Keratinocyte (primary cell): ENCODE results near the gene ZNF362.

Source experiments
- EZH2 ChIP-seq: IDR thresholded peaks from one replicate; pipeline ENCODE4 v1.6.1; 2012; ENCODE audit warnings: inconsistent platforms, mild to moderate bottlenecking, low read length, moderate library complexity
- TF ChIP-seq, protein P1 (sequence below), 3 experiments: IDR thresholded peaks in 1 of 3; conservative IDR thresholded peaks in 1 of 3; optimal IDR thresholded peaks in 1 of 3; 2 replicates in 2 of 3; 3 replicates in 1 of 3; pipeline versions ENCODE3 to v1.5.1; 2011; ENCODE audit warnings: low read length in 3 of 3, mild to moderate bottlenecking in 3 of 3, moderate library complexity in 2 of 3, control low read depth in 1 of 3, inconsistent platforms in 1 of 3; ENCODE audit not compliant: insufficient read depth in 2 of 3; ENCODE audit errors: extremely low read depth in 1 of 3

DNA sequence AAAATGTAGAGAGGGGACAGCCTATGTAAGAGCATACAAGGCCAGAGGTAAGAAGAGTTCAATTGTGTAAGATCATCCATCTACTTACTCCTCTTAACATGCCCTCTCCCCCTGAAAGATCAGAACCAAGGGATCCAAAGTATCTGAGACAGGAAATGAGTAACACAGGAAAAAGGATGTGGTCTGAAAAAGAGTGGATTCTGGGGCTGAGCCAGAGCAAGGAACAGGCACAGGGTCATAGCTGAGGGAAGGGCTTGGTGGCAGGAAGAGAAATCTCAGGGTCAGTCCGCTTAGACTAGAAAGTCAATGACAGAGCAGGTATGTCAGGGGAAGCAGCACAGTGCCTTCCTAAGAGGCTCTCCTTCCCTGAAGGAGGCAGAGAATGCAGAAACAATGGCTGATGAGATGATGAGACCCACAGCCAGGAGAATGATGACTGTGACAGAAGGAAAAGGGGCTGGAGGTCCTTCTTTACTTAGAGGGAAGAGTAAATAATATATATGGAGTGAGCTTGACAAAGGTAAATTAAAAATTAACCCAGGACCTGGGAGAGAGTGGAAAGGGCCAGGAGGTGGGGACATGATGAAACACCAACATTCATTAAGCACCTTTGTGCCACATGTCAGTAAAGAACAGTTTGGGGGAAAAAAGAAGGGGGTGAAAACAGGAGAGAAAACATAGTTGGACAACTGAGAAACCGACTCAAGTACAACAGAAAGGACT lies 90.8 kb downstream of the ZNF362 start:
- TF ChIP-seq, protein P1, sequence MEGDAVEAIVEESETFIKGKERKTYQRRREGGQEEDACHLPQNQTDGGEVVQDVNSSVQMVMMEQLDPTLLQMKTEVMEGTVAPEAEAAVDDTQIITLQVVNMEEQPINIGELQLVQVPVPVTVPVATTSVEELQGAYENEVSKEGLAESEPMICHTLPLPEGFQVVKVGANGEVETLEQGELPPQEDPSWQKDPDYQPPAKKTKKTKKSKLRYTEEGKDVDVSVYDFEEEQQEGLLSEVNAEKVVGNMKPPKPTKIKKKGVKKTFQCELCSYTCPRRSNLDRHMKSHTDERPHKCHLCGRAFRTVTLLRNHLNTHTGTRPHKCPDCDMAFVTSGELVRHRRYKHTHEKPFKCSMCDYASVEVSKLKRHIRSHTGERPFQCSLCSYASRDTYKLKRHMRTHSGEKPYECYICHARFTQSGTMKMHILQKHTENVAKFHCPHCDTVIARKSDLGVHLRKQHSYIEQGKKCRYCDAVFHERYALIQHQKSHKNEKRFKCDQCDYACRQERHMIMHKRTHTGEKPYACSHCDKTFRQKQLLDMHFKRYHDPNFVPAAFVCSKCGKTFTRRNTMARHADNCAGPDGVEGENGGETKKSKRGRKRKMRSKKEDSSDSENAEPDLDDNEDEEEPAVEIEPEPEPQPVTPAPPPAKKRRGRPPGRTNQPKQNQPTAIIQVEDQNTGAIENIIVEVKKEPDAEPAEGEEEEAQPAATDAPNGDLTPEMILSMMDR (optimal IDR thresholded peaks at IDR 0.05 in 1 of 3, IDR thresholded peaks at IDR 0.05 in 1 of 3, conservative IDR thresholded peaks at IDR 0.05 in 1 of 3; ENCODE audit: extremely low read depth in 1 of 3, insufficient read depth in 2 of 3, low read length in 3 of 3) = no peak
- no peak for TF ChIP-seq EZH2
